ENCODE results near the gene PCLAF. TPM values are rescaled to one million over a fixed set of nuclear protein-coding genes. Genes with fewer than 3 reads are reported as not detected.
A peak's percentile ranks its signal among the peaks of the same experiment; 100 is the strongest.

Gene PCLAF
- total RNA-seq, 1 experiment from 2014 or later, result 93.5 TPM

DNA sequence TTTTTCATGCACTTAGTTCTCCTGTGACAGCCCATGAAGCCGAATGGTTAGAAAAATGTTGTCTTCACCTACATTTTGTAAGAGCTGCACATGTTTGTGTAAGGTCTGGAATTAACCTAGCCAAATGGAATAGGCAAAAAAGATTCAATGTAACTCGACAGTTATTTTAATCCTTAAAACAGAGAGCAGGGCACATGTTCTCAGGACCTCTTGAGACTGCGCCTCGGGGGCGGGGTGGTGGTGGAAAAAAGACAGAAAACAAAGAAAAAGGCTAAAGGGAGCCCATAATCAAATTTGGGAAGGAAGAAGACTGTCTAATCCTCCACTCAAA lies 24.6 kb downstream of the PCLAF start:
- peaks cover 0 to 5% of the 10 kb centered on the region in 2 experiments; a peak in 1 of 4 replicates for H3K36me3 ChIP-seq (ENCODE audit: control insufficient read depth in 1 of 2, insufficient read depth in 2 of 2, low read length in 2 of 2)
- H3K4me3 ChIP-seq (replicated peaks in 1 of 2; ENCODE audit: low read depth in 1 of 2, low read length in 2 of 2), result peak overlapping the region; percentile 78 to 93
- peaks cover 9 to 19% of the 10 kb centered on the region in 2 experiments; a peak in 3 of 4 replicates for H3K4me1 ChIP-seq (ENCODE audit: control insufficient read depth in 1 of 2, insufficient read depth in 2 of 2, low read length in 2 of 2)
- ChIA-PET CTCF (interaction anchor here (1.0 kb wide), 2 partner anchors 22 to 147 kb away, joined by 3 to 6 read pairs; no protein-coding TSS in a partner anchor), RAD21 (ENCODE audit: low non-redundant PET in 1 of 2, low total read pairs in 2 of 2, uncharacterized antibody in 2 of 2, unreplicated experiment in 2 of 2) (interaction anchor here in 1 of 2 experiments (1.0 kb wide), 1 partner anchor 194 kb away, joined by 3 read pairs; the partner anchor contains the start of gene PPIB), POLR2A (interaction anchor here (1.0 kb wide), 1 partner anchor 31 kb away, joined by 3 read pairs; the partner anchor contains the start of gene TRIP4)
- no peaks in the 10 kb centered on the region for H3K9me2 ChIP-seq (ENCODE audit: insufficient read depth)
- H4K20me1 ChIP-seq (ENCODE audit: insufficient read depth), result 0 out of 2 replicates have a peak, but pooled peaks cover 3% of the 10 kb centered on the region
- peaks cover 40% of the 10 kb centered on the region for H3K79me2 ChIP-seq (ENCODE audit: insufficient read depth, low read length)
- ATAC-seq (no peak), DNase-seq (ENCODE audit: low read depth, low spot score) (no peak)
- TF ChIP-seq, protein P1, sequence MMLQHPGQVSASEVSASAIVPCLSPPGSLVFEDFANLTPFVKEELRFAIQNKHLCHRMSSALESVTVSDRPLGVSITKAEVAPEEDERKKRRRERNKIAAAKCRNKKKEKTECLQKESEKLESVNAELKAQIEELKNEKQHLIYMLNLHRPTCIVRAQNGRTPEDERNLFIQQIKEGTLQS (IDR thresholded peaks at IDR 0.05), result no peak
- TF ChIP-seq FOSL1 (IDR thresholded peaks at IDR 0.05; ENCODE audit: low read depth) (no peak), ZFX (IDR thresholded peaks at IDR 0.05) (no peak), RAD21 (IDR thresholded peaks at IDR 0.05; ENCODE audit: low read depth) (no peak), POLR2AphosphoS5 (IDR thresholded peaks at IDR 0.05; ENCODE audit: low read depth, low read length) (no peak), TCF7L2 (IDR thresholded peaks at IDR 0.05; ENCODE audit: borderline replicate concordance, extremely low read depth, insufficient read depth, insufficient read length) (no peak), ZNF274 (IDR thresholded peaks at IDR 0.05; ENCODE audit: low read depth, low read length) (no peak), EZH2phosphoT487 (IDR thresholded peaks at IDR 0.05; ENCODE audit: borderline replicate concordance) (no peak), SP1 (IDR thresholded peaks at IDR 0.05; ENCODE audit: low read depth) (no peak), YY1 (IDR thresholded peaks at IDR 0.05; ENCODE audit: extremely low read depth, insufficient replicate concordance, low read depth, low read length) (no peak), SRF (IDR thresholded peaks at IDR 0.05; ENCODE audit: low read depth) (no peak)
- TF ChIP-seq, protein P2, sequence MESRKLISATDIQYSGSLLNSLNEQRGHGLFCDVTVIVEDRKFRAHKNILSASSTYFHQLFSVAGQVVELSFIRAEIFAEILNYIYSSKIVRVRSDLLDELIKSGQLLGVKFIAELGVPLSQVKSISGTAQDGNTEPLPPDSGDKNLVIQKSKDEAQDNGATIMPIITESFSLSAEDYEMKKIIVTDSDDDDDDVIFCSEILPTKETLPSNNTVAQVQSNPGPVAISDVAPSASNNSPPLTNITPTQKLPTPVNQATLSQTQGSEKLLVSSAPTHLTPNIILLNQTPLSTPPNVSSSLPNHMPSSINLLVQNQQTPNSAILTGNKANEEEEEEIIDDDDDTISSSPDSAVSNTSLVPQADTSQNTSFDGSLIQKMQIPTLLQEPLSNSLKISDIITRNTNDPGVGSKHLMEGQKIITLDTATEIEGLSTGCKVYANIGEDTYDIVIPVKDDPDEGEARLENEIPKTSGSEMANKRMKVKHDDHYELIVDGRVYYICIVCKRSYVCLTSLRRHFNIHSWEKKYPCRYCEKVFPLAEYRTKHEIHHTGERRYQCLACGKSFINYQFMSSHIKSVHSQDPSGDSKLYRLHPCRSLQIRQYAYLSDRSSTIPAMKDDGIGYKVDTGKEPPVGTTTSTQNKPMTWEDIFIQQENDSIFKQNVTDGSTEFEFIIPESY (IDR thresholded peaks at IDR 0.05; ENCODE audit: extremely low read depth, insufficient replicate concordance, low read length), result no peak
- TF ChIP-seq, protein P3, sequence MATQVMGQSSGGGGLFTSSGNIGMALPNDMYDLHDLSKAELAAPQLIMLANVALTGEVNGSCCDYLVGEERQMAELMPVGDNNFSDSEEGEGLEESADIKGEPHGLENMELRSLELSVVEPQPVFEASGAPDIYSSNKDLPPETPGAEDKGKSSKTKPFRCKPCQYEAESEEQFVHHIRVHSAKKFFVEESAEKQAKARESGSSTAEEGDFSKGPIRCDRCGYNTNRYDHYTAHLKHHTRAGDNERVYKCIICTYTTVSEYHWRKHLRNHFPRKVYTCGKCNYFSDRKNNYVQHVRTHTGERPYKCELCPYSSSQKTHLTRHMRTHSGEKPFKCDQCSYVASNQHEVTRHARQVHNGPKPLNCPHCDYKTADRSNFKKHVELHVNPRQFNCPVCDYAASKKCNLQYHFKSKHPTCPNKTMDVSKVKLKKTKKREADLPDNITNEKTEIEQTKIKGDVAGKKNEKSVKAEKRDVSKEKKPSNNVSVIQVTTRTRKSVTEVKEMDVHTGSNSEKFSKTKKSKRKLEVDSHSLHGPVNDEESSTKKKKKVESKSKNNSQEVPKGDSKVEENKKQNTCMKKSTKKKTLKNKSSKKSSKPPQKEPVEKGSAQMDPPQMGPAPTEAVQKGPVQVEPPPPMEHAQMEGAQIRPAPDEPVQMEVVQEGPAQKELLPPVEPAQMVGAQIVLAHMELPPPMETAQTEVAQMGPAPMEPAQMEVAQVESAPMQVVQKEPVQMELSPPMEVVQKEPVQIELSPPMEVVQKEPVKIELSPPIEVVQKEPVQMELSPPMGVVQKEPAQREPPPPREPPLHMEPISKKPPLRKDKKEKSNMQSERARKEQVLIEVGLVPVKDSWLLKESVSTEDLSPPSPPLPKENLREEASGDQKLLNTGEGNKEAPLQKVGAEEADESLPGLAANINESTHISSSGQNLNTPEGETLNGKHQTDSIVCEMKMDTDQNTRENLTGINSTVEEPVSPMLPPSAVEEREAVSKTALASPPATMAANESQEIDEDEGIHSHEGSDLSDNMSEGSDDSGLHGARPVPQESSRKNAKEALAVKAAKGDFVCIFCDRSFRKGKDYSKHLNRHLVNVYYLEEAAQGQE (IDR thresholded peaks at IDR 0.05; ENCODE audit: low read depth), result no peak
- TF ChIP-seq, protein P4, sequence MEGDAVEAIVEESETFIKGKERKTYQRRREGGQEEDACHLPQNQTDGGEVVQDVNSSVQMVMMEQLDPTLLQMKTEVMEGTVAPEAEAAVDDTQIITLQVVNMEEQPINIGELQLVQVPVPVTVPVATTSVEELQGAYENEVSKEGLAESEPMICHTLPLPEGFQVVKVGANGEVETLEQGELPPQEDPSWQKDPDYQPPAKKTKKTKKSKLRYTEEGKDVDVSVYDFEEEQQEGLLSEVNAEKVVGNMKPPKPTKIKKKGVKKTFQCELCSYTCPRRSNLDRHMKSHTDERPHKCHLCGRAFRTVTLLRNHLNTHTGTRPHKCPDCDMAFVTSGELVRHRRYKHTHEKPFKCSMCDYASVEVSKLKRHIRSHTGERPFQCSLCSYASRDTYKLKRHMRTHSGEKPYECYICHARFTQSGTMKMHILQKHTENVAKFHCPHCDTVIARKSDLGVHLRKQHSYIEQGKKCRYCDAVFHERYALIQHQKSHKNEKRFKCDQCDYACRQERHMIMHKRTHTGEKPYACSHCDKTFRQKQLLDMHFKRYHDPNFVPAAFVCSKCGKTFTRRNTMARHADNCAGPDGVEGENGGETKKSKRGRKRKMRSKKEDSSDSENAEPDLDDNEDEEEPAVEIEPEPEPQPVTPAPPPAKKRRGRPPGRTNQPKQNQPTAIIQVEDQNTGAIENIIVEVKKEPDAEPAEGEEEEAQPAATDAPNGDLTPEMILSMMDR (IDR thresholded peaks at IDR 0.05 in 2 of 3, conservative IDR thresholded peaks at IDR 0.05 in 1 of 3; ENCODE audit: borderline replicate concordance in 1 of 3, insufficient read depth in 1 of 3, low read depth in 2 of 3, low read length in 2 of 3), result no peak
- H3K4me2 ChIP-seq (ENCODE audit: low read length), result peak overlapping the region; percentile 93
- peak overlapping the region; percentile 77 for H3K27ac ChIP-seq (ENCODE audit: low read depth, low read length)
- intact Hi-C loops (cut with micrococcal nuclease), result loop anchor here (1.0 to 5.0 kb wide), 2 partner anchors 147 to 204 kb away; partner anchors contain the start of gene SNX22
- H3K9me3 ChIP-seq (ENCODE audit: control insufficient read depth in 1 of 2, insufficient read depth in 1 of 2, low read depth in 1 of 2, low read length in 2 of 2), result no peaks in the 10 kb centered on the region
- H3K27me3 ChIP-seq (ENCODE audit: insufficient read depth, low read length), result no peaks in the 10 kb centered on the region
- H2AFZ ChIP-seq (ENCODE audit: low read depth, low read length, poor library complexity, severe bottlenecking), result no peak overlapping the region
- no TSS peak for BruUV-seq (replicated peaks)
- peak overlapping the region; percentile 87 for H3K9ac ChIP-seq (ENCODE audit: low read length)
